ENCODE results near the gene MBNL1. TPM values are rescaled to one million over a fixed set of nuclear protein-coding genes. Genes with fewer than 3 reads are reported as not detected.

The MBNL1 gene
- 172 TPM for total RNA-seq
- long read RNA-seq, full-length matches to known transcripts = 13 of 86 reads
- long read RNA-seq, partial matches to known transcripts = 34 of 86 reads
- long read RNA-seq, other reads (novel, unspliced or antisense) = 39 of 86 reads

DNA sequence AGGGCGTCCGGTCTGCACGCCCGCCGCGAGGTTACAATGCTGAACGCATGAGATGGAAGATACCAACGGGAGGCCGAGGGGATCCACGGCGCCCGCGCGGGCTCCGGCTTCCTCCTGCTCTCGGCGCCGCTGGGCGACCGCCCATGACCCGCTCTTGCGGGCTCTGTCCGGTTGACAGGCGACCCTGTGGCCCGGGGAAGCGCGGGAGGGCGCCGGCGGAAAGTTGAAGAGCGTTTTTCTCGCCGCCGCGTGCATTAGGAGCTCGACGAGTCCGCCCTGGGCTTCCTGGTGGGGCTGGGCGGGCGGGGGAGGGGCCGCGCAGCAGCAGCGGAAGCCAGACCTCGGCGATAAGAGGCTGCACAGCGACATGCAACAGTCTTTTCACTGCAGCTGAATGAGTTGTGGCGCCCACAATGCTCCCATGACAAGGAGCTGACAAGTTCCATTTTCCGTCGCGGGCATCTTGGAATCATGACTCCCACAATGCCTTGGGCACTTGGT, at the start of gene MBNL1:
MBNL1 (plus strand) TSS at position 375 of the 501 bp plus-strand sequence. CDS start 31,265 bp downstream, outside the sequence.
- DNase-seq (peak; percentile 85), ATAC-seq (peak; percentile 81)
- intact Hi-C loops (cut with micrococcal nuclease) = no loop called here

- ATAC-seq = no peak
- DNase-seq = no peak
- intact Hi-C loops (cut with micrococcal nuclease) = no loop called here
Observed at GRCh38 chr3:152219216-152219615, 49.5 kb upstream of the MBNL1 start.

DNA sequence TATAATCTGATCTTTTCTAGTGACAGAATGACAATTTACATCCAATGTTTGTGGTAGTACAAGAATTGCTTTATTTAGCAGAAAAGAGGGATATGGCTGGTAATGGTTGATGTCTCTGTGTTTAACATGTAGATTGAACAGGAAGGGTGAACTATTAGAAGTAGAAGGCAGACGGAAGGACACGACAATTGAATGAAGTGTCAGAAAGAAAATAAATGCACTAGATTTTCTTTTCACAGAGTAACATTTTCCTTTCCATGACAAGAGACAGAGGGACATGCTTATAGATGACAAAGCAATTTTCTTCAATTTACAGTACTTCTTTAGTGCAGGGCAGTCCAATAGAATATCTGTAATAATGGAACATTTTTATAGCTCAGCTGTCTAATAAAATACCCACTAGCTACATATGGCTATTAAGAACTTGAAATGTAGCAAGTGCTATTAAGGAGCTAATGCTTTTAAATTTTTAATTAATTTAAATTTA, 48.9 kb upstream of the MBNL1 start:
- ATAC-seq = no peak
- intact Hi-C loops (cut with micrococcal nuclease) = loop anchor here (10.0 kb wide), 1 partner anchor 225 kb away; no protein-coding TSS in a partner anchor
- DNase-seq = no peak

- ATAC-seq = peak; percentile 64
- no peak for DNase-seq
- intact Hi-C loops (cut with micrococcal nuclease) = loop anchor here (10.0 kb wide), 1 partner anchor 222 kb away; no protein-coding TSS in a partner anchor
Observed at GRCh38 chr3:152222327-152222726, 46.4 kb upstream of the MBNL1 start.

GRCh38 chr3:152225201-152225600, 43.5 kb upstream of the MBNL1 start:
- no peak for ATAC-seq
- intact Hi-C loops (cut with micrococcal nuclease) = loop anchor here (10.0 kb wide), 1 partner anchor 220 kb away; no protein-coding TSS in a partner anchor
- DNase-seq = no peak

DNA sequence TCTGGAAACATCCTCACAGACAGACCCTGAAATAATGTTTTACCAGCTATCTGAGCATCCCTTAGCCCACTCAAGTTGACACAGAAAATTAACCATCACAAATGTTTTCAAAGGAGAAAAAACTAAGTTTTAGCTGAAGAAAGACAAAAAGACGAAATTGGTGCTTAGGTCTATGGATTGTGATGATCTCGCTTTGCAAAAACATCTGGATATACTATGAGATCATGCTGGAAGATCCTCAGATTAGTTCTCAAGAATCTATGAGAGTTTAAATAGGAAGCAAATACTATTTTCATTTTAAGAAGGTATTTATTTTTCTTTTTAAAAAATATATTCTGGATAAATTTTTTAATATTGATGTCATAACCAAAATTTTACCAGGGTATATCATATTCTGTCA, 42.6 kb upstream of the MBNL1 start:
- intact Hi-C loops (cut with micrococcal nuclease) = loop anchor here (10.0 kb wide), 1 partner anchor 219 kb away; no protein-coding TSS in a partner anchor
- DNase-seq (no peak), ATAC-seq (no peak)

- intact Hi-C loops (cut with micrococcal nuclease) = loop anchor here (10.0 kb wide), 1 partner anchor 218 kb away; no protein-coding TSS in a partner anchor
- ATAC-seq (no peak), DNase-seq (no peak)
Observed at GRCh38 chr3:152227027-152227426, 41.7 kb upstream of the MBNL1 start.

DNA sequence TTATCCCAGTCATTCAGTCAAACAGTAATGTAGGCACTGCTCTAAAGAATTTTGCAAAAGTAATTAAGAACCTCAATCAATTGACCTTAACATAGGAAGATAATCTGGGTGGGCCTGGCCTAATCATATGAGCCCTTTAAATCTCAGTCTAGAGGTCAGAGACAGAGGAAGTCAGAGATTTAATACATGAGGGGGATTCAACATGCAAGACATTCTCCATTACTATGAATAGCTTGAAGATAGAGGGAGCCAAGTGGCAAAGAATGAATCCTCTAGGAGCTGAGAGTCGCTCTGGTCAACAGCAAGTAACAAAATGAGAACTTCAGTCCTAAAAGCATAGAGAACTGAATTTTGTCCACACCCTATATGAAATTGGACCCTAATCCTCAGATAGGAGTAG, 39.0 kb upstream of the MBNL1 start:
- ATAC-seq = peak; percentile 76
- DNase-seq = no peak
- intact Hi-C loops (cut with micrococcal nuclease) = loop anchor here (10.0 kb wide), 1 partner anchor 215 kb away; no protein-coding TSS in a partner anchor

GRCh38 chr3:152230370-152230769, 38.4 kb upstream of the MBNL1 start:
- DNase-seq (no peak), ATAC-seq (no peak)
- intact Hi-C loops (cut with micrococcal nuclease) = no loop called here

DNA sequence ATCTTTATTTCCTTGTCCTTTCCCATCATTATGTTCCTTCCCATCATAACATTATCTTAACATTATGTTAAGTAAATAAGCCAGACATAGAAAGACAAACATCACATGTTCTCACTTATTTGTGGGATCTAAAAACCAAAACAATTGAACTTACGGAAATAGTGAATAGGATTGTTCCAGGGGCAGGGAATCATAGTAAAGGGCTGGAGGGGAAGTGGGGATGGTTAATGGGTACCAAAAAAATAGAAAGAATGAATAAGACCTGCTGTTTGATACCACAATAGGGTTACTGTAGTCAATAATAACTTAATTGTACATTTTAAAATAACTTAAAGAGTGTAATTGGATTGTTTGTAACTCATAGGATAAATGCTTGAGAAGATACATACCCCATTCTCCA, 36.7 kb upstream of the MBNL1 start:
- ATAC-seq (no peak), DNase-seq (no peak)
- intact Hi-C loops (cut with micrococcal nuclease) = no loop called here

DNA sequence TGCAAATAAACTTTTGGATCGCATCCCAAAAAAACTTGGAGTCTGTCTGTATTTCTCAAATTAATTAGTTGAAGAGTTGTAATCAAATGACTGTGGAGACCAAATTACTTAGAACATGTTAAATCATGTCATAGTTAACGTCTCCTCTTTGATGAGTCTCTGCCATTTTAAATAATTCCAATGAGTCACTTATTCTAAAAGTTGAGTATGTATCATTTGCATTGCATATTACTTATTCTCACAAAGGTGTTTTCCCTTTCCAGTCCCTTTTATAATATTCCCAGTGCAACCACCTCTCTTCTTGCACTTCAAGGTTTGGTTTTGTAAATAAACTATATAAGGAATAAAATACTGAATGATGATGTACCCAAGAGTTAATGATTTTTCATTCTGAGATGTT, 36.0 kb upstream of the MBNL1 start:
- intact Hi-C loops (cut with micrococcal nuclease) = no loop called here
- DNase-seq (no peak), ATAC-seq (no peak)

- intact Hi-C loops (cut with micrococcal nuclease) = no loop called here
- ATAC-seq (no peak), DNase-seq (no peak)
Observed at GRCh38 chr3:152234657-152235375, 33.9 kb upstream of the MBNL1 start.

DNA sequence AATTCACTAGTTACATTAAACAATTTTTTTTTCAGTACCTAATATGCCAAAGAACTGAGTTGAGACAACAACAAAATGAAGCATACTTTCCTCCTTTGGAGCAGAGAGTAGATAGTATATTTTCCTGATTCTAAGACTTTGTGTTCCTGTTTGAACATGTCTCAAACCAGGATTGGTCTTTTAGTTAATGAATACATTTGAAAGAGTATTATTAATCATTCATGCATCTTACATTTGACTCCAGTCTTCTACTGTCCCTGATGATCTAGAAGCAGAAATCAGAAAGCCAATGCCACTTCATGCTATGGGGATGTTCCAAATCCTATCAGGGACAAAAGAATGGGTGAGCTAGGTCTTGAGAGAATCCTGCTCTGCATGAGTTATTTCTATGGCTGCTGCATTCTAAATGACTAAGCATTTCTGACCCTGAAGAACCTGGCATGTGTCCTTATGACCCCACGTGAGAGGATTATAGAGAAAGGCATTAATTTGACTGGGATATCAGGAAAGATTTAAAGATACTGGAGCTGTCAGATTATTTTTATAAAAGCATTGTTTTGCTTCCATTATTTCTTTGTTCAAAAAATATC, 32.9 kb upstream of the MBNL1 start:
- no peak for ATAC-seq
- intact Hi-C loops (cut with micrococcal nuclease) = no loop called here
- no peak for DNase-seq

GRCh38 chr3:152236716-152237115, 32.0 kb upstream of the MBNL1 start:
- DNase-seq (no peak), ATAC-seq (no peak)
- intact Hi-C loops (cut with micrococcal nuclease) = no loop called here

GRCh38 chr3:152241142-152242017, 27.3 kb upstream of the MBNL1 start:
- DNase-seq = no peak
- intact Hi-C loops (cut with micrococcal nuclease) = no loop called here
- ATAC-seq = no peak

DNA sequence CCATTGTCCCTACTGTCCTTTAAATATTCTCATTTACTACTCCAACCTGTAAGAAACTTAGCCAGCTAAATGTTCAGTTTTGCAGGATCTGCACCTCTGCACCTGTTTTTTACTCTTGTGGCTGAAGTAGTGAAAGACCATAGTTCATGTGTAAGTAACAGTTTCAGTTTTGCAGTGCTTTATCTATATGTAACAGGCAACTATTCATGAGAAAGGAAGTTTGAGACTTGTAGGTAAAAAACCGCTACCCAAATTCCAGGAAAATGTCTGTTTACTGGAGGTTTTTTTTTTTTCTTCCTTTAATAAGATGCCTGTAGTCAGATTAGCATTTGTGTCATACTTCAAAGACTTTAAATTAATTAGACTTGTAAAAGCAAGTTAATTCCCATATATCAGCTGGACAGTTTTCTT, 25.4 kb upstream of the MBNL1 start:
- intact Hi-C loops (cut with micrococcal nuclease) = no loop called here
- ATAC-seq (no peak), DNase-seq (no peak)

DNA sequence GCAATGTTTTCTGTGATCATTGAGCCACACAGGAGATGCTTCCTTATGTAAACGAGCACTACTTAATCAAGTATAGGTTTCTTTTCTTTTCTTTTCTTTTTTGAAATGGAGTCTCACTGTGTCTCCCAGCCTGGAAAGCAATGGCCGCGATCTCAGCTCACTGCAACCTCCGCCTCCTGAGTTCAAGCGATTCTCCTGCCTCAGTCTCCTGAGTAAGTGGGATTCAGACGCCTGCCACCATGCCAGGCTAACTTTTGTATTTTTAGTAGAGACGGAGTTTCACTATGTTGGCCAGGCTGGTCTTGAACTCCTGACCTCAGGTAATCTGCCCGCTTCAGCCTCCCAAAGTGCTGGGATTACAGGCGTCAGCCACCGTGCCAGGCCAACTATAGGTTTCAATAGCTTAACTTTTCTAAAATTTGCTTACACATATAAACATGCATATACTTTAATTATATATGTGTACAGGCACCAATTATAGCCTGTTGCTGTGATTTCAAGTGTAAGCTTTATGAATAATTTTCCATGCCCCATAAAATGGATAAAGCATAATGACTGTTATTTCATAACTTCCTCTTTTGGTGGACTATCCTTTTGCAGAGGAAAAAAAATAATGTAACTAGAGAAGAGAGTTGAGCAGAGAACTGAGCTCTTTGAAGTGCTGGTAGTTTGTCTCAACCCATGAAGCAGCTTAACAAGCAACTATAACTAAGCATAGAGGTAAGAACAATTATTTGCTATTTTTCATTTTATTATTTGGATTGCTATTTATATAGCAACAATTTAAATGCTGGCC, 24.8 kb upstream of the MBNL1 start:
- DNase-seq (no peak), ATAC-seq (no peak)
- intact Hi-C loops (cut with micrococcal nuclease) = no loop called here

GRCh38 chr3:152244517-152244888, 24.2 kb upstream of the MBNL1 start:
- ATAC-seq = no peak
- DNase-seq = no peak
- intact Hi-C loops (cut with micrococcal nuclease) = no loop called here
